Heart left ventricle (tissue), 13 donors: Measurements from ENCODE around the gene GYPC.

Source experiments
- POLR2A ChIP-seq, 2 donors: fragments of 450-650 bp; IDR thresholded peaks; one replicate each; pipeline ENCODE4 v1.6.1; 2017; ENCODE audit warnings: antibody characterized with exemption in 2 of 2, mild to moderate bottlenecking in 2 of 2, moderate library complexity in 2 of 2
- TF ChIP-seq, protein P1 (sequence below), 12 donors: fragments of 200-600 bp; sonication (generic) in 4 of 12; IDR thresholded peaks; one replicate each; pipeline versions ENCODE4 v1.5.0 to v1.8.0; 2018 to 2022; ENCODE audit warnings: antibody characterized with exemption in 12 of 12, mild to moderate bottlenecking in 5 of 12
- donor health status: ischemic (EF 13 %, LVEDD 7.1; RV severe dilation, severe dysfunction).
- donor health status: DM: no; HTN: yes; CAD: no.
- donor health status: DM: no; HTN: no; CAD: no.
- donor health status: ischemic (EF 25% LVEDD 6.9; RV normal size, moderate dysfunction).
- donor health status: ischemic (EF 25% LVEDD 5.7; RV mildly dilated, moderate dysfunction).
- donor health status: ischemic (EF 35%, LVEDD 5.7; RV mildly dilated, moderate dysfunction).
- donor health status: nonischemic (EF 11% LVEDD 7.7; RV severe dilation, severe dysfunction).
- donor health status: DM: yes; HTN: yes; CAD: no.
- donor health status: PGD.
- donor health status: ischemic (EF 29% LVEDD 5.4; RV normal size, mild dysfunction).
- donor health status: nonischemic (EF 23%, LVEDD 6.1; RV moderate dilation, normal function).

DNA sequence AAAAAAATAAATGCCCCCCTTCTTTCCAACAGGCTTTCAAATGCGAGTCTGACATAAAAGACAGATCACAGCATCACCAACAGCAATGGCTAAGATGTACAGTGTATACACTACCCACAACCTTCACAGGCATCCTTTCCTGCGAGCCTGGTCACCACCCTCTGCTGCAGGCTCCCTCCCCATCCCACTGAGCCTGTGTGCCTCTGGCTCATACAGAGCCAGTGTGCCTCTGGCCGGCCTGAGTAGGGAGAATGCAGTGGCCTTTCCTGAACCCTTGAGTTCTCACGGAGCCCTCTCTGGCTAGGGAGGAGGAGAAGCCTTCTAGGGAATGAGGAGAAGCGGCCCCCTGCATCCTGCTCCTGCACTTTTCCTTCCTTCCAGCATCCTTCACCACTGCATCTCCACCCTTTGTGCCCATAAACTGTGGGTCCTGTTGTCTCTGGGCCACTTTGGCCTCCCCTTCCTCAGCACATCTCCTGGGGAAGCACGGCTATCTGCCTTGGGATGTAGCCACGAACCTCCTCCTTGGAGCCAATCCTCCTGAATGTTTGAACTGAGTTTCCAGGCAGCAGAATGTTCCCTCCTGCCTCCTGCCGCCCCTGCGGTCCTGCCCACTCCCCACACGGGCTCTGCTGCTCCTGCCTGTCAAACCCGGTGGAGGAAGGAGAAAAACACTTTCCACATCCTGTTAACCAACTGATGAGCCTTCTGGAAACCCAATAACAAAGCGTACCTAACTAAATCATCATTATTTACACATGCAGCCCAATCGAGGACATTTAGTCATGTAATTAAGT, 22.5 kb downstream of the GYPC start:
- TF ChIP-seq, protein P1, sequence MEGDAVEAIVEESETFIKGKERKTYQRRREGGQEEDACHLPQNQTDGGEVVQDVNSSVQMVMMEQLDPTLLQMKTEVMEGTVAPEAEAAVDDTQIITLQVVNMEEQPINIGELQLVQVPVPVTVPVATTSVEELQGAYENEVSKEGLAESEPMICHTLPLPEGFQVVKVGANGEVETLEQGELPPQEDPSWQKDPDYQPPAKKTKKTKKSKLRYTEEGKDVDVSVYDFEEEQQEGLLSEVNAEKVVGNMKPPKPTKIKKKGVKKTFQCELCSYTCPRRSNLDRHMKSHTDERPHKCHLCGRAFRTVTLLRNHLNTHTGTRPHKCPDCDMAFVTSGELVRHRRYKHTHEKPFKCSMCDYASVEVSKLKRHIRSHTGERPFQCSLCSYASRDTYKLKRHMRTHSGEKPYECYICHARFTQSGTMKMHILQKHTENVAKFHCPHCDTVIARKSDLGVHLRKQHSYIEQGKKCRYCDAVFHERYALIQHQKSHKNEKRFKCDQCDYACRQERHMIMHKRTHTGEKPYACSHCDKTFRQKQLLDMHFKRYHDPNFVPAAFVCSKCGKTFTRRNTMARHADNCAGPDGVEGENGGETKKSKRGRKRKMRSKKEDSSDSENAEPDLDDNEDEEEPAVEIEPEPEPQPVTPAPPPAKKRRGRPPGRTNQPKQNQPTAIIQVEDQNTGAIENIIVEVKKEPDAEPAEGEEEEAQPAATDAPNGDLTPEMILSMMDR (IDR thresholded peaks at IDR 0.05) = no peak
- no peak for TF ChIP-seq POLR2A (IDR thresholded peaks at IDR 0.05)
